Right lobe of liver (tissue), 4 donors: ENCODE data around the gene PKP4.

Experiments
- POLR2A ChIP-seq: fragments of 450-650 bp; IDR thresholded peaks from one replicate; pipeline ENCODE4 v1.6.1; 2017; ENCODE audit warnings: antibody characterized with exemption, mild to moderate bottlenecking
- TF ChIP-seq, protein P1 (sequence below), 4 donors: fragments of 200-600 bp in 3 of 4; fragments of 450-650 bp in 1 of 4; IDR thresholded peaks; one replicate each; pipeline versions ENCODE4 v1.5.1 to v1.8.0; 2016 to 2022; ENCODE audit warnings: antibody characterized with exemption in 4 of 4, mild to moderate bottlenecking in 2 of 4
- donor health status: DM: no; HTN: no; CAD: no.
- donor health status: DM: no; HTN: no; CAD: no.
- donor health status: DM: no; HTN: yes; CAD: no.

DNA sequence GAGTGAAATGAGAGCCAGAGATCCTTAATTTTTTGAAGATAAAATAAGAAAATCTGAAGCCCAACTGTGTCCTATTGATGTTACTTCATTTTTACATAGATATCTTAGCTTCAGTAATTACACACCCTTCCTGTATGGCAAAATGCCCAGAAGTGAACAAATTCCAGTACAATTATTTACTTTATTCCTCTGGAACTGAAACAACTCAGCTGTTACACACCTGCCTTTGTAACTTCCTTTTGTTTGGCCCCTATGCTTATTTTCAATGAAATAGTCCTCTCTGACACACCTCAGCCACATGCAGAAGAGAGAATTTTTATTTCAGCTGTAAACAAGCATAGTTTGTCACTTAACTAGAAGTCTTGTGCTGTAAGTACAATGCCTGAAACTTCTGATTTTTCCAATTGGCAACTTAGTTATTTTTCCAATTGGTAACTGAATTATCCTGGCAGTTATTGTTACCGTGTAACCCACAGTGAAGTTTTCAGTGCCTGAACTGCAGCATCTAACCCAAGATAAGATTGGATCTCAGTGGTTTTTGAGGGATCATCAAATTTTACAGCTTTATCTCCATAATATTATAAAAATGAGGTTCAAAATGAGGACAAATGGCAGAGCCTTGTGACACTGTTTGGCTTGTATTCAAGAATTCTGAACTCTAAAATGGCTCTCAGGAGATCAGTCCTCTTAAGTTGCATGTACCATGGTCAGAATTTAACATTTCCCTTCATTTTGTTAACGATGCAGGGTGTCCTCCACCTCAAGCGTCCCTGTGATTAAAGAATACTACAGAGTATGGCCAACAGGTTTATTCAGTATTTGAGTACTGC is 82.6 kb downstream of the PKP4 start:
- TF ChIP-seq, protein P1, sequence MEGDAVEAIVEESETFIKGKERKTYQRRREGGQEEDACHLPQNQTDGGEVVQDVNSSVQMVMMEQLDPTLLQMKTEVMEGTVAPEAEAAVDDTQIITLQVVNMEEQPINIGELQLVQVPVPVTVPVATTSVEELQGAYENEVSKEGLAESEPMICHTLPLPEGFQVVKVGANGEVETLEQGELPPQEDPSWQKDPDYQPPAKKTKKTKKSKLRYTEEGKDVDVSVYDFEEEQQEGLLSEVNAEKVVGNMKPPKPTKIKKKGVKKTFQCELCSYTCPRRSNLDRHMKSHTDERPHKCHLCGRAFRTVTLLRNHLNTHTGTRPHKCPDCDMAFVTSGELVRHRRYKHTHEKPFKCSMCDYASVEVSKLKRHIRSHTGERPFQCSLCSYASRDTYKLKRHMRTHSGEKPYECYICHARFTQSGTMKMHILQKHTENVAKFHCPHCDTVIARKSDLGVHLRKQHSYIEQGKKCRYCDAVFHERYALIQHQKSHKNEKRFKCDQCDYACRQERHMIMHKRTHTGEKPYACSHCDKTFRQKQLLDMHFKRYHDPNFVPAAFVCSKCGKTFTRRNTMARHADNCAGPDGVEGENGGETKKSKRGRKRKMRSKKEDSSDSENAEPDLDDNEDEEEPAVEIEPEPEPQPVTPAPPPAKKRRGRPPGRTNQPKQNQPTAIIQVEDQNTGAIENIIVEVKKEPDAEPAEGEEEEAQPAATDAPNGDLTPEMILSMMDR (IDR thresholded peaks at IDR 0.05), result no peak
- TF ChIP-seq POLR2A, result no peak
